Measurements from ENCODE around the gene DKC1.
"Not testable (repeated sequence)": the region's sequence is repeated elsewhere in the genome, so short reads cannot be mapped to it uniquely, and the experiment has no call there.

The DKC1 gene

DNA sequence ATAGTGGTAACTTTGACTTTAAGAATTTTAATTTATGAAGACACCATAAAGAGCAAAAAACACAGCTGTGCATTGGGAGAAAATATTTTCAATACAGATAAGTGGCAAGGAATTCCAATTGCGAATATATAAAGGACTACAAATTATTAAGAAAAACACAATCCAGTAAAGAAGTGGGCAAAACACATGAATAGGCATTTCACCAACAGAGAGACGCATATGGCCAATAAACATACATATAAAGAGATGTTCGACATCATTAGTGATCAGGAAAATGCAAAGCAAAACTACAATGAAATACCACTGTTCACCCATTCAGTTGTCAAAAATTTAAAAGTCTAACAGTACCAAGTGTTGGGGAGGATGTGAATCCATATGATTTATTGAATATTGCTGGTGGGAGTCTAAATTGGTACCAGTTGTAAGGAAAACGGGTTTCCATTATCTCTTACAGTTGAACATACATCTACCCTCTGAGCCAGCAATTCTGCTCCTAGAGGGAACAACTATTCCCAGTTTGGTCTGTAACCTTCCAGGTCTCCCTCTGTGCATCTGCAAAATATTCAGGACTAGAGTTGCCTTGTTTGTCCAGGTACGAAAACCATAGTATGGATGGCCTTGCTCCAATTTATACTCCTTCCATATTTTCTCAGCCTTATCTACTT lies 44.3 kb downstream of the DKC1 start:
- no peak for ATAC-seq
- TF ChIP-seq SNAI2 (CRISPR knock-in tag; IDR thresholded peaks at IDR 0.05) (no peak), ZC3H10 (CRISPR knock-in tag; IDR thresholded peaks at IDR 0.05) (no peak), PPARA (CRISPR knock-in tag; IDR thresholded peaks at IDR 0.05; ENCODE audit: borderline replicate concordance) (no peak)

DNA sequence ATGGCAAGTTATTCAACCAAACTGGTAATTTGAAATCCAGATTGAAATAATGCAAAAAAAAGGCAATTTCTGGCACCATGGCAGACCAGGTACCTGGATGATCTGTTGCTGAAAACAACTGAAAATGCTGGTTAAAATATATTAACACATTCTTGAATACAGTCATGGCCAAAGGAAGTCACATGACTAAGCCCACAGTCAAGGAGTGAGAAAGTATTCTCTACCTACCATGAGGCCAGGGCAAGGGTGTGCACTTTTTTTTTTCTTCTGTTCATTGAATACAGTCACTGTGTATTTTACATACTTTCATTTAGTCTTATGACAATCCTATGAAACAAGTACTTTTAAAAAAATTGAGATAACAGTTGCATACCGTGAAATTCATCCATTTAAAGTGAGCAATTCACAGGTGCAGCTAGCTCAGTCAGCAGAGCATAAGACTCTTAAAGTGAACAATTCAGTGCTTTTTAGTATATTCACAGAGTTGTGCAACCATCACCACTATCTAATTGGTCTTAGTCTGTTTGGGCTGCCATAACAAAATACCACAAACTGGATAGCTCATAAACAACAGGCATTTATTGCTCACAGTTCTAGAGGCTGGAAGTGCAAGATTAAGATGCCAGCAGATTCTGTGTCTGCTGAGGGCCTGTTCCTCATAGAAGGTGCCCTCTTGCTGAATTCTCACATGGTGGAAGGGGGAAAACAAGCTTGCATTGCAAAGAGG lies 47.4 kb downstream of the DKC1 start:
- TF ChIP-seq ZC3H10 (CRISPR knock-in tag; IDR thresholded peaks at IDR 0.05) = no peak
- TF ChIP-seq ZNF8 (CRISPR knock-in tag; IDR thresholded peaks at IDR 0.05) = no peak
- TF ChIP-seq OSR1 (CRISPR knock-in tag; IDR thresholded peaks at IDR 0.05) = no peak
- ATAC-seq = no peak

DNA sequence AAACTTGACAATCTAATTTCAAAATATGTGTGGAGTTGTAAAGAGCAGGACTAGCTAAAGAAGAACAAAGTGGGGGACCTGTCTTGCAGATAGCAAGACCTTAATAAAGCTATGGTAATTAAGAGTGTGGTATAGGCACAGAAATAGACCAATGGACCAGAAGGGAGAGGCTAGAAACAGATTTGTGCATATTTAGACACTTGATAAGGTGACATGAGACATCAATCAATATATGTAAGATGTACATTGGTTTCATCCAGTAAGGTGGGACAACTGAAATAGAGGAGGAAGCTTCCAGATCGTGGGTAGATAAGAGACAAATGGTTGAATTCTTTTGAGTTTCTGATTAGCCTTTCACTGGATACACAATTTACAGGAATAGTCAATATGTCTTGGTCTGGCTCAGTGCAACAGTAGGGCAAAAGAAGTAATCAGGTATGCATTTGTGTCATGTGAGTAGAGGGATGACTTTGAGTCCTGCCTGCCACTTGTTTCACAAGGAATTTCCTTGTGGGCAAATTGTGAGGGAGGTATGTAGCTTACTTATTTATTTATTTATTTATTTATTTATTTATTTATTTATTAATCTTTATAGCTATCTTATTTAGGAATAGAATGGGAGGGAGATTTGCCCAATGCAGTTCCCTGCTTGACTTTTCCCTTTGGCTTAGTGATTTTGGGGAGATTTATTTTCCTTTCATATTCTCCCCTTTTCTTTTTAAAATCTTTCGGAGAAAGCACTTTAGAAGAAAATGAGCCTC lies 49.9 kb downstream of the DKC1 start:
- TF ChIP-seq ZNF8 (CRISPR knock-in tag; IDR thresholded peaks at IDR 0.05) = no peak
- no peak for TF ChIP-seq ZNF70 (CRISPR knock-in tag; IDR thresholded peaks at IDR 0.05)
- TF ChIP-seq OSR1 (CRISPR knock-in tag; IDR thresholded peaks at IDR 0.05) = no peak
- no peak for TF ChIP-seq ZNF565 (CRISPR knock-in tag; conservative IDR thresholded peaks at IDR 0.05; ENCODE audit: low read depth)
- no peak for TF ChIP-seq GLIS3 (CRISPR knock-in tag; IDR thresholded peaks at IDR 0.05)
- no peak for TF ChIP-seq RARB (CRISPR knock-in tag; IDR thresholded peaks at IDR 0.05)
- TF ChIP-seq CREB5 (CRISPR knock-in tag; IDR thresholded peaks at IDR 0.05; ENCODE audit: low read depth) = no peak
- no peak for ATAC-seq

DNA sequence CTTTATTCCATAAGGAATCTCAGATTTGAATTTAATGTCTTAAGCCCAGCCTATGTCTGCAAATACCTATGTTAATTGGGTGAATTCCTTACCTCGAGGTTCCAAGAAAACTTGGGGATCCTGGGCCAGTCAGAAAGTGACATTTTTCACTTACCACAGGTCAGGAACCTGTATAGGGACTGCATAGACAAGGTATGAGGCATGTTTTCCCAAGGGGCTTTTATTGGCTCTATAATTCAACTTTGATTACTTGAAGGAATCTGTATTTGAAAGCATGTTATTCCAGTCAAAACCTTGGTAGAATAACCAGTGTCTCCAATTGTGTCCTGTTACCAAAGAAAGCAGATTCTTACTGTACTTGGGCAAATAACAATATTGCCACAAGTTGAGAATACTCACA lies 51.1 kb downstream of the DKC1 start:
- ATAC-seq = no peak
- no peak for TF ChIP-seq TSHZ2 (CRISPR knock-in tag; IDR thresholded peaks at IDR 0.05)
- no peak for TF ChIP-seq OSR1 (CRISPR knock-in tag; IDR thresholded peaks at IDR 0.05)
- TF ChIP-seq TOX (CRISPR knock-in tag; IDR thresholded peaks at IDR 0.05; ENCODE audit: borderline replicate concordance) = no peak
- no peak for TF ChIP-seq CSDC2 (CRISPR knock-in tag; IDR thresholded peaks at IDR 0.05)

DNA sequence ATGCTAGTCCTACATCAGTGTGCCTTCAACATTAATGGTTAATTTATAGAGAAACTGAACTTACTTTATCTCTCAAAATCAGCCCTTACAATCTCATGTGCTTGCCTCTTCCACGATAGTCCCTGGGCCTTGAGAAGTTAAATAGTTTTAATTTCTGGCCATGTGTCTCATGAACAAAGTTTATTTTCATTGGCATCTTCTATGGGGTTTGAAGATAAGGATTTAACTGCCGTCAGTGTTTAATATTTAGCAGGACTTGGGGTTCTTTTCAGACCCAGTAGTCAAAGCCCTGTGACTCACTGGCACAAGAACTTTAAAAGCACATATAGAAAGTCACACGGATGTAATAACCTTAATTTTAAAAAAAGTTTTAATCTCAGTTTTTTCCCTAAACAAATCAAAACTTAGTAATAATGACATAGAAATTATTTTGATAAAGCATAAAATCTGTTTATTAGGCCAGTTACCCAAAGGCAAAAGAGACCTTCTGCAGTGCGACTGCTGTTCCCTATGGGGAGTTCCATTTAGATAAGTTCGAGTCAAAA lies 52.7 kb downstream of the DKC1 start:
- TF ChIP-seq ZC3H10 (CRISPR knock-in tag; IDR thresholded peaks at IDR 0.05) (no peak), ARNTL (CRISPR knock-in tag; IDR thresholded peaks at IDR 0.05; ENCODE audit: borderline replicate concordance, low read depth) (no peak), ZFP3 (CRISPR knock-in tag; IDR thresholded peaks at IDR 0.05) (no peak), ESRRG (CRISPR knock-in tag; IDR thresholded peaks at IDR 0.05) (no peak), BACH2 (CRISPR knock-in tag; IDR thresholded peaks at IDR 0.05; ENCODE audit: borderline replicate concordance) (no peak), GLIS3 (CRISPR knock-in tag; IDR thresholded peaks at IDR 0.05) (no peak), CSDC2 (CRISPR knock-in tag; IDR thresholded peaks at IDR 0.05) (no peak), OSR1 (CRISPR knock-in tag; IDR thresholded peaks at IDR 0.05) (no peak)
- TF ChIP-seq, protein P1, sequence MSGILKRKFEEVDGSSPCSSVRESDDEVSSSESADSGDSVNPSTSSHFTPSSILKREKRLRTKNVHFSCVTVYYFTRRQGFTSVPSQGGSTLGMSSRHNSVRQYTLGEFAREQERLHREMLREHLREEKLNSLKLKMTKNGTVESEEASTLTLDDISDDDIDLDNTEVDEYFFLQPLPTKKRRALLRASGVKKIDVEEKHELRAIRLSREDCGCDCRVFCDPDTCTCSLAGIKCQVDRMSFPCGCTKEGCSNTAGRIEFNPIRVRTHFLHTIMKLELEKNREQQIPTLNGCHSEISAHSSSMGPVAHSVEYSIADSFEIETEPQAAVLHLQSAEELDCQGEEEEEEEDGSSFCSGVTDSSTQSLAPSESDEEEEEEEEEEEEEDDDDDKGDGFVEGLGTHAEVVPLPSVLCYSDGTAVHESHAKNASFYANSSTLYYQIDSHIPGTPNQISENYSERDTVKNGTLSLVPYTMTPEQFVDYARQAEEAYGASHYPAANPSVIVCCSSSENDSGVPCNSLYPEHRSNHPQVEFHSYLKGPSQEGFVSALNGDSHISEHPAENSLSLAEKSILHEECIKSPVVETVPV (CRISPR knock-in tag; IDR thresholded peaks at IDR 0.05) = no peak
- TF ChIP-seq, protein P2, sequence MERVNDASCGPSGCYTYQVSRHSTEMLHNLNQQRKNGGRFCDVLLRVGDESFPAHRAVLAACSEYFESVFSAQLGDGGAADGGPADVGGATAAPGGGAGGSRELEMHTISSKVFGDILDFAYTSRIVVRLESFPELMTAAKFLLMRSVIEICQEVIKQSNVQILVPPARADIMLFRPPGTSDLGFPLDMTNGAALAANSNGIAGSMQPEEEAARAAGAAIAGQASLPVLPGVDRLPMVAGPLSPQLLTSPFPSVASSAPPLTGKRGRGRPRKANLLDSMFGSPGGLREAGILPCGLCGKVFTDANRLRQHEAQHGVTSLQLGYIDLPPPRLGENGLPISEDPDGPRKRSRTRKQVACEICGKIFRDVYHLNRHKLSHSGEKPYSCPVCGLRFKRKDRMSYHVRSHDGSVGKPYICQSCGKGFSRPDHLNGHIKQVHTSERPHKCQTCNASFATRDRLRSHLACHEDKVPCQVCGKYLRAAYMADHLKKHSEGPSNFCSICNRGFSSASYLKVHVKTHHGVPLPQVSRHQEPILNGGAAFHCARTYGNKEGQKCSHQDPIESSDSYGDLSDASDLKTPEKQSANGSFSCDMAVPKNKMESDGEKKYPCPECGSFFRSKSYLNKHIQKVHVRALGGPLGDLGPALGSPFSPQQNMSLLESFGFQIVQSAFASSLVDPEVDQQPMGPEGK (CRISPR knock-in tag; IDR thresholded peaks at IDR 0.05; ENCODE audit: borderline replicate concordance) = no peak
- ATAC-seq = no peak

- not testable (repeated sequence) for ATAC-seq
Measured at GRCh38 chrX:154816326-154816898, 53.7 kb downstream of the DKC1 start.

DNA sequence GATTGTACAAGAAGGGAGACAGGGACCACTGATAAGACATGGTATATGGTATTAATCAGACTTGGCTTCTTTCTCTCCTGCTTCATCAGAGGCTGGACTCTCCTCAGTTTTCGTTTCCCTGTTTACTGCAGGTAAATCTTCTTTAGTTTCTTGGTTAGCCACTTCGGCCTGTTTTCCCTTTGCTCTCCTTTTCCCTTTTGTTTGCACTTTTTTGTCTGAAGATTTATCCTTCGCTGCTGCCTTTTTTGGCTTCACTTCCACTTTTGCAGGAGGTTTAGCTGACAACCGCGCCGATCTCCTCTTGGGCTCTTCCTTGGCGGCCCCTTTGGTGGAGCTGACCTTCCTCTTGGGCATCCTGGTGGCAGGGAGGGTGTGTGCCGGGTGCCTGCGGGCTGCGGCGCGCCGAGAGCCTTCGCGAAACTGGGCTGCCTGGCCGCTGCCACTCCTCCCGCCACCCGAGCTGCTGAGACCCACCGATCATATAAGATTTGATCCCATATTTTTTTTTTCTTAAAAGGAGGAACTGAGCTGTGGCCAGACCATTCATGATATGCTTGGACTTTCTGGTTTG lies 54.5 kb downstream of the DKC1 start:
- not testable (repeated sequence) for ATAC-seq
